Activated T-cell treated with anti-CD3 and anti-CD28 coated beads, Interleukin-2, amount 50 U/mL, for 24 hours (primary cell): ENCODE measurements around the gene KCNMB2.

ENCODE experiments used
- DNase-seq: peaks from one replicate; pipeline ENCODE4 v3.0.0-alpha.2; 2020
- H3K27ac Mint-ChIP-seq: 2 replicates; pipeline ENCODE4 v1.8.0; 2020; ENCODE audit warnings: mild to moderate bottlenecking, mixed read lengths
- H3K27me3 Mint-ChIP-seq: 2 replicates; pipeline ENCODE4 v1.8.0; 2020; ENCODE audit warnings: mixed read lengths
- H3K36me3 Mint-ChIP-seq: 2 replicates; pipeline ENCODE4 v1.8.0; 2020; ENCODE audit warnings: low read depth, mixed read lengths
- H3K4me1 Mint-ChIP-seq: 2 replicates; pipeline ENCODE4 v1.8.0; 2020; ENCODE audit warnings: low read depth, mixed read lengths
- H3K4me3 Mint-ChIP-seq: 2 replicates; pipeline ENCODE4 v1.8.0; 2020; ENCODE audit warnings: mild to moderate bottlenecking, moderate library complexity, mixed read lengths
- H3K9me3 Mint-ChIP-seq: 2 replicates; pipeline ENCODE4 v1.8.0; 2020; ENCODE audit warnings: mixed read lengths

The KCNMB2 gene

GRCh38 chr3:178705925-178706324 lies 169.7 kb downstream of the KCNMB2 start:
- H3K36me3 Mint-ChIP-seq, result no peaks in the 10 kb centered on the region
- H3K9me3 Mint-ChIP-seq, result no peaks in the 10 kb centered on the region
- no peak overlapping the region for H3K27ac Mint-ChIP-seq
- DNase-seq, result no peak
- no peak overlapping the region for H3K4me3 Mint-ChIP-seq
- no peaks in the 10 kb centered on the region for H3K27me3 Mint-ChIP-seq
- H3K4me1 Mint-ChIP-seq, result peaks cover 6% of the 10 kb centered on the region

GRCh38 chr3:178706411-178706810 lies 170.2 kb downstream of the KCNMB2 start:
- no peaks in the 10 kb centered on the region for H3K36me3 Mint-ChIP-seq
- no peak overlapping the region for H3K27ac Mint-ChIP-seq
- peaks cover 6% of the 10 kb centered on the region for H3K4me1 Mint-ChIP-seq
- H3K27me3 Mint-ChIP-seq, result no peaks in the 10 kb centered on the region
- no peak overlapping the region for H3K4me3 Mint-ChIP-seq
- H3K9me3 Mint-ChIP-seq, result no peaks in the 10 kb centered on the region
- no peak for DNase-seq

- Mint-ChIP-seq H3K9me3 (no peaks in the 10 kb centered on the region), H3K36me3 (no peaks in the 10 kb centered on the region), H3K4me1 (peaks cover 6% of the 10 kb centered on the region), H3K27me3 (no peaks in the 10 kb centered on the region), H3K4me3 (no peak overlapping the region), H3K27ac (no peak overlapping the region)
- DNase-seq, result no peak
Measured at GRCh38 chr3:178707311-178708031, 171.2 kb downstream of the KCNMB2 start.

GRCh38 chr3:178709051-178709450 lies 172.8 kb downstream of the KCNMB2 start:
- H3K4me1 Mint-ChIP-seq, result peaks cover 6% of the 10 kb centered on the region
- no peak overlapping the region for H3K4me3 Mint-ChIP-seq
- no peaks in the 10 kb centered on the region for H3K27me3 Mint-ChIP-seq
- DNase-seq, result no peak
- H3K27ac Mint-ChIP-seq, result no peak overlapping the region
- no peaks in the 10 kb centered on the region for H3K9me3 Mint-ChIP-seq
- H3K36me3 Mint-ChIP-seq, result no peaks in the 10 kb centered on the region

GRCh38 chr3:178711753-178712152 lies 175.5 kb downstream of the KCNMB2 start:
- no peaks in the 10 kb centered on the region for H3K9me3 Mint-ChIP-seq
- DNase-seq, result no peak
- H3K27ac Mint-ChIP-seq, result no peak overlapping the region
- H3K4me1 Mint-ChIP-seq, result peaks cover 6% of the 10 kb centered on the region
- no peaks in the 10 kb centered on the region for H3K27me3 Mint-ChIP-seq
- H3K4me3 Mint-ChIP-seq, result no peak overlapping the region
- no peaks in the 10 kb centered on the region for H3K36me3 Mint-ChIP-seq

- Mint-ChIP-seq H3K4me1 (peaks cover 6% of the 10 kb centered on the region), H3K36me3 (no peaks in the 10 kb centered on the region), H3K4me3 (no peak overlapping the region), H3K27me3 (no peaks in the 10 kb centered on the region), H3K27ac (no peak overlapping the region), H3K9me3 (no peaks in the 10 kb centered on the region)
- no peak for DNase-seq
Measured at GRCh38 chr3:178712247-178712646, 176.0 kb downstream of the KCNMB2 start.

GRCh38 chr3:178714925-178715832 lies 178.9 kb downstream of the KCNMB2 start:
- Mint-ChIP-seq H3K4me3 (no peak overlapping the region), H3K36me3 (no peaks in the 10 kb centered on the region), H3K4me1 (no peaks in the 10 kb centered on the region), H3K9me3 (no peaks in the 10 kb centered on the region), H3K27ac (no peak overlapping the region), H3K27me3 (no peaks in the 10 kb centered on the region)
- DNase-seq, result no peak

- Mint-ChIP-seq H3K36me3 (no peaks in the 10 kb centered on the region), H3K9me3 (peaks cover 4% of the 10 kb centered on the region), H3K4me3 (no peak overlapping the region), H3K27me3 (no peaks in the 10 kb centered on the region), H3K27ac (no peak overlapping the region), H3K4me1 (no peaks in the 10 kb centered on the region)
- no peak for DNase-seq
Measured at GRCh38 chr3:178718995-178719635, 182.9 kb downstream of the KCNMB2 start.

- H3K4me3 Mint-ChIP-seq, result no peak overlapping the region
- no peak overlapping the region for H3K27ac Mint-ChIP-seq
- H3K27me3 Mint-ChIP-seq, result peaks cover 4% of the 10 kb centered on the region
- no peaks in the 10 kb centered on the region for H3K4me1 Mint-ChIP-seq
- DNase-seq, result no peak
- no peaks in the 10 kb centered on the region for H3K9me3 Mint-ChIP-seq
- no peaks in the 10 kb centered on the region for H3K36me3 Mint-ChIP-seq
Measured at GRCh38 chr3:178732824-178733223, 196.6 kb downstream of the KCNMB2 start.

GRCh38 chr3:178735032-178735674 lies 198.9 kb downstream of the KCNMB2 start:
- no peak overlapping the region for H3K27ac Mint-ChIP-seq
- H3K4me1 Mint-ChIP-seq, result no peaks in the 10 kb centered on the region
- H3K27me3 Mint-ChIP-seq, result peaks cover 4% of the 10 kb centered on the region
- no peaks in the 10 kb centered on the region for H3K9me3 Mint-ChIP-seq
- no peak overlapping the region for H3K4me3 Mint-ChIP-seq
- no peaks in the 10 kb centered on the region for H3K36me3 Mint-ChIP-seq
- no peak for DNase-seq

- H3K9me3 Mint-ChIP-seq, result no peaks in the 10 kb centered on the region
- no peak for DNase-seq
- H3K27me3 Mint-ChIP-seq, result no peaks in the 10 kb centered on the region
- H3K36me3 Mint-ChIP-seq, result no peaks in the 10 kb centered on the region
- no peak overlapping the region for H3K4me3 Mint-ChIP-seq
- H3K27ac Mint-ChIP-seq, result no peak overlapping the region
- H3K4me1 Mint-ChIP-seq, result no peaks in the 10 kb centered on the region
Measured at GRCh38 chr3:178736300-178736699, 200.1 kb downstream of the KCNMB2 start.

GRCh38 chr3:178739720-178740119 lies 203.5 kb downstream of the KCNMB2 start:
- no peak for DNase-seq
- Mint-ChIP-seq H3K9me3 (no peaks in the 10 kb centered on the region), H3K4me3 (no peak overlapping the region), H3K27me3 (no peaks in the 10 kb centered on the region), H3K27ac (no peak overlapping the region), H3K36me3 (no peaks in the 10 kb centered on the region), H3K4me1 (no peaks in the 10 kb centered on the region)

- Mint-ChIP-seq H3K9me3 (no peaks in the 10 kb centered on the region), H3K27ac (no peak overlapping the region), H3K4me1 (no peaks in the 10 kb centered on the region), H3K4me3 (no peak overlapping the region), H3K36me3 (no peaks in the 10 kb centered on the region), H3K27me3 (no peaks in the 10 kb centered on the region)
- DNase-seq, result no peak
Measured at GRCh38 chr3:178741020-178741419, 204.8 kb downstream of the KCNMB2 start.

GRCh38 chr3:178743297-178743696 lies 207.1 kb downstream of the KCNMB2 start:
- no peak overlapping the region for H3K27ac Mint-ChIP-seq
- no peaks in the 10 kb centered on the region for H3K36me3 Mint-ChIP-seq
- H3K9me3 Mint-ChIP-seq, result peaks cover 3% of the 10 kb centered on the region
- H3K27me3 Mint-ChIP-seq, result no peaks in the 10 kb centered on the region
- DNase-seq, result no peak
- H3K4me1 Mint-ChIP-seq, result no peaks in the 10 kb centered on the region
- H3K4me3 Mint-ChIP-seq, result no peak overlapping the region
